ENCODE data around the gene EEF1AKMT2. TPM values are rescaled to one million over a fixed set of nuclear protein-coding genes. Genes with fewer than 3 reads are reported as not detected.
A peak's percentile ranks its signal among the peaks of the same experiment; 100 is the strongest.

Gene EEF1AKMT2
- polyA plus RNA-seq, 1 of the 3 experiments (the other 2 are of a cell fraction): 14.0 TPM

- Histone ChIP-seq H3K9me3 (no peaks in the 10 kb centered on the region), H4K20me1 (ENCODE audit: insufficient read depth) (peaks cover 23% of the 10 kb centered on the region; the same call in 1 of the 2 replicates), H3K4me1 (ENCODE audit: control insufficient read depth in 1 of 2, insufficient read depth in 2 of 2, low read depth in 1 of 2, low read length in 1 of 2) (peaks cover 12 to 56% of the 10 kb centered on the region in 2 experiments; a peak in 2 of 4 replicates), H3K4me2 (no peak overlapping the region; the same call in 1 of the 2 replicates), H3F3A (replicated peaks; ENCODE audit: insufficient read depth) (peaks cover 16% of the 10 kb centered on the region), H3K27me3 (ENCODE audit: insufficient read depth) (no peaks in the 10 kb centered on the region), H3K79me2 (ENCODE audit: insufficient read depth) (peaks cover 40% of the 10 kb centered on the region; the same call in 1 of the 2 replicates), H3K27ac (ENCODE audit: low read depth in 2 of 2, low read length in 1 of 2) (peak overlapping the region in 1 of 2 experiments; percentile 22; a peak in 2 of 4 replicates), H3K36me3 (replicated peaks in 1 of 2; ENCODE audit: control insufficient read depth in 1 of 2, insufficient read depth in 2 of 2, low read length in 1 of 2) (no peaks in the 10 kb centered on the region), H3K9me2 (no peaks in the 10 kb centered on the region), H2AFZ (ENCODE audit: low read depth) (no peak overlapping the region), H3K4me3 (ENCODE audit: low read depth in 2 of 2, low read length in 1 of 2) (no peak overlapping the region), H3K9ac (no peak overlapping the region)
- DNase-seq: no peak
- TF ChIP-seq RXRA (IDR thresholded peaks at IDR 0.05; ENCODE audit: borderline replicate concordance, low read depth) (no peak), MEF2A (IDR thresholded peaks at IDR 0.05; ENCODE audit: borderline replicate concordance, low read depth) (no peak), MXI1 (IDR thresholded peaks at IDR 0.05; ENCODE audit: low read depth, low read length) (no peak), RAD21 (IDR thresholded peaks at IDR 0.05; ENCODE audit: low read length) (no peak), RCOR1 (IDR thresholded peaks at IDR 0.05; ENCODE audit: low read length) (no peak), CTCF (IDR thresholded peaks at IDR 0.05) (no peak), SMC3 (IDR thresholded peaks at IDR 0.05; ENCODE audit: low read depth, low read length) (no peak), GATA2 (CRISPR knock-in tag; IDR thresholded peaks at IDR 0.05) (no peak), FOSL2 (IDR thresholded peaks at IDR 0.05; ENCODE audit: borderline replicate concordance, low read depth) (no peak), TCF12 (IDR thresholded peaks at IDR 0.05) (no peak), POLR2AphosphoS5 (IDR thresholded peaks at IDR 0.05; ENCODE audit: low read depth, low read length) (no peak), ELF1 (IDR thresholded peaks at IDR 0.05) (no peak), REST (IDR thresholded peaks at IDR 0.05; ENCODE audit: low read depth, low read length) (no peak), NRF1 (IDR thresholded peaks at IDR 0.05; ENCODE audit: low read depth, low read length) (no peak), JUND (IDR thresholded peaks at IDR 0.05) (no peak), SIN3A (IDR thresholded peaks at IDR 0.05; ENCODE audit: borderline replicate concordance, low read depth, low read length) (no peak), YY1 (IDR thresholded peaks at IDR 0.05; ENCODE audit: low read depth) (no peak), EP300 (IDR thresholded peaks at IDR 0.05; ENCODE audit: borderline replicate concordance in 1 of 2, low read depth in 1 of 2, low read length in 1 of 2) (no peak), RFX5 (IDR thresholded peaks at IDR 0.05; ENCODE audit: low read length) (no peak)
- TF ChIP-seq, protein P1, sequence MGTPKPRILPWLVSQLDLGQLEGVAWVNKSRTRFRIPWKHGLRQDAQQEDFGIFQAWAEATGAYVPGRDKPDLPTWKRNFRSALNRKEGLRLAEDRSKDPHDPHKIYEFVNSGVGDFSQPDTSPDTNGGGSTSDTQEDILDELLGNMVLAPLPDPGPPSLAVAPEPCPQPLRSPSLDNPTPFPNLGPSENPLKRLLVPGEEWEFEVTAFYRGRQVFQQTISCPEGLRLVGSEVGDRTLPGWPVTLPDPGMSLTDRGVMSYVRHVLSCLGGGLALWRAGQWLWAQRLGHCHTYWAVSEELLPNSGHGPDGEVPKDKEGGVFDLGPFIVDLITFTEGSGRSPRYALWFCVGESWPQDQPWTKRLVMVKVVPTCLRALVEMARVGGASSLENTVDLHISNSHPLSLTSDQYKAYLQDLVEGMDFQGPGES (IDR thresholded peaks at IDR 0.05; ENCODE audit: low read depth, low read length): no peak
- 72% methylated on average over 18 of the region's 18 CpGs for WGBS (ENCODE audit: low lambda C conversion rate)
- ChIA-PET POLR2A (interaction anchor here (1.2 to 1.5 kb wide), 4 partner anchors 11 to 205 kb away, joined by 3 to 5 read pairs (median 4); no protein-coding TSS in a partner anchor), CTCF (interaction anchor here (0.7 to 7.9 kb wide), 42 partner anchors 10 to 249 kb away, joined by 3 to 192 read pairs (median 6); no protein-coding TSS in a partner anchor)
Observed at GRCh38 chr10:124740369-124741280, 51.1 kb downstream of the EEF1AKMT2 start.

Measured in SK-N-SH (cell line).